Ramos (cell line): Measurements from ENCODE around the gene SNX10.

Source experiments
- in situ Hi-C: fragments of 300-500 bp; cut with MboI; formaldehyde crosslinking; loops from one replicate; pipeline ENCODE4 v1.14.3; 2022; ENCODE audit warnings: low sequenced_read_pairs; ENCODE audit not compliant: unreplicated experiment

The SNX10 gene

DNA sequence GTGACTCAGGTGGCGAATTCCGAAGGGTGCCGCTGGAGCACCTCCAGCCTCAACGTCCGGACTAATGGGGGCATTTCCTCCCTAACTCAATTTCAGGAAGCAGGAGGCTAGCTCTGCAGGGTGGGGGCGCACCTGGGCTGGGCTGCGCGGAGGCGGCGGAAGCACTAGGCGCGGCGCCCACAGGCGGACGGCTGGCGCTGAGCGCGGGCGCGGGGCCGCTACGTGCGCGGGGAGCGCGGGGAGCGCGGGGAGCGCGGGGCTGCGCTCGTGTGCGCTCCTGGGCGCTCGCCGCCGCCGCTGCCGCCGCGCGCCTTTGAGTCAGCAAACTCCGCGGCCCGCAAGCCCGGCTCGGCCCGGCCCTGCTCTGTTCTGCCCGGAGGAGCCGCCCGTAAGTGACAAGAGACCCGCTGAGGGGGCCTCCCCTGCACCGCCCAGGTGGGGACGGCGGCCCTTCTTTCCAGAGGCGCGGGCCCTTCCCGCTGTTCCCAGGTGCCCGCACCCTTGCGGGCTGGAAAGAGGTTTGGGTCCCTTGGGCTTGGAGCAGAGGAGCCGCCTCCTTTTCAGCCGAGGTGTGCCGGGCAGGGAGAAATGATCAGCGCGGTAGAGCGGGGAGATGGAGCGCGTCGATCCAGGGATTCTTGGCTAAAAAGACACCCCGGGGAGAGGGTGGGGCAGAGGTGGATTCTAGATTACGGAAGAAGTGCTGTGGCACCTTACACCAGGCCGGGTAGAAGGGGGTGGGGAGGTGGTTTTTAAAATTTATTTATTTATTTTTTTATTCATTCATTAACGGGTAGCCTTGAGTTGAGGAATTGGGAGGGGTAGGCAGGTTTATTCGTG, at the start of gene SNX10:
Gene SNX10 (plus strand): TSS at position 164 of the 840 bp plus-strand sequence. CDS start 54,581 bp downstream, outside the sequence.
- in situ Hi-C loops: no loop called here

GRCh38 chr7:26245150-26245549, 46.5 kb upstream of the SNX10 start:
- in situ Hi-C loops: no loop called here

GRCh38 chr7:26250239-26250638, 41.4 kb upstream of the SNX10 start:
- in situ Hi-C loops: loop anchor here (25.0 kb wide), 1 partner anchor 262 kb away; no protein-coding TSS in a partner anchor

DNA sequence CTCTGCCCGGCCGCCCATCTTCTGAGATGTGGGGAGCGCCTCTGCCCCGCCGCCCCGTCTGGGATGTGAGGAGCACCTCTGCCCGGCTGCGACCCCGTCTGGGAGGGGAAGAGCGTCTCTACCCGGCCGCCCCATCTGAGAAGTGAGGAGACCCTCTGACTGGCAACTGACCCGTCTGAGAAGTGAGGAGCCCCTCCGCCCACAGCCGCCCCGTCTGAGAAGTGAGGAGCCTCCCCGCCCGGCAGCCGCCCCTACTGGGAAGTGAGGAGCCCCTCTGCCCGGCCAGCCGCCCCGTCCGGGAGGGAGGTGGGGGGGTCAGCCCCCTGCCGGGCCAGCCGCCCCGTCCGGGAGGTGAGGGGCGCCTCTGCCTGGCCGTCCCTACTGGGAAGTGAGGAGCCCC, 29.8 kb upstream of the SNX10 start:
- in situ Hi-C loops: loop anchor here (25.0 kb wide), 1 partner anchor 250 kb away; no protein-coding TSS in a partner anchor

DNA sequence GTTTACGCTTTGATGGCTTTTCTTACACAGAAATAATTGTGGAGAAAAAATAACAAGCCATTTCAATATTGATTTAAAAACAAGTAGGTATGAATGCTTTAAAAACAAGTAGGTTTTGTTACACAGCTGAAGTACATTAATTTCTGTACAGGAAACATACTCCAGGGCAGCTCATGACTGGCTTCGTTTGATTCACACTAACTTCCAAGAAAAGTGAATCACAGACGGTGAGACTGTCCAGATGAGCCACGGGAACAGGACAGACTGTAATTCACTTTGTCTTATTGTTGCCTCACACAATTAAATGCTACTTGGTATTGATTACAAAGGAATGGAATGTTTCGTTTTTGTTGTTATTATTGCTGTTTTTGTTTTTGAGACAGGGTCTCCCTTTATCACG, 26.6 kb upstream of the SNX10 start:
- in situ Hi-C loops: loop anchor here (25.0 kb wide), 1 partner anchor 247 kb away; no protein-coding TSS in a partner anchor

DNA sequence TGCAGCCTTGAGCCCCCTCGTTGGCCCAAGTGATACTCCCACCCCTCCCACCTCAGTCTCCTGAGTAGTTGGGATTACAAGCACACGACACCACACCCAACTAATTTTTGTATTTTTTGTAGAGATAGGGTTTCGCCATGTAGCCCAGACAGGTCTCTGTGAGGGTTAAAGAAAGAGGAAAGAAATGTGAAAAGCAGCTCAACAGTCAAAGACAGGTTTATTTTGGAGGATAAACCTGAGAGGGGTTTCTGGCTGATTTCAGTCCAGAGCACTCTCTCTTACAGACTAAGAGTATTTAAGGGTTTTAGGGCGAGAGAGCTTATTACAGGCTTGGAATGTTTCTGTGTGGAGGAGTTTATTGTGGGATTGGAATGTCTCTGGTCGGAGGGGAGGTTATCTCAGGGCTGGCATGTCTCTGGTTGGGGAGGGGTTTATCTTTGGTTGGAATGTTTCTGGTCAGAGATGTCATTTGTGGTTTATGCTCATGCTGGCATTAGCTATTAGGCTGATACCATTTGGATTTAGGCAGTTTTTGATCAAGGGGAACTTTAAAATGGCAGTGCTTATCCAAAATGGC, 26.1 kb upstream of the SNX10 start:
- in situ Hi-C loops: loop anchor here (25.0 kb wide), 1 partner anchor 247 kb away; no protein-coding TSS in a partner anchor

DNA sequence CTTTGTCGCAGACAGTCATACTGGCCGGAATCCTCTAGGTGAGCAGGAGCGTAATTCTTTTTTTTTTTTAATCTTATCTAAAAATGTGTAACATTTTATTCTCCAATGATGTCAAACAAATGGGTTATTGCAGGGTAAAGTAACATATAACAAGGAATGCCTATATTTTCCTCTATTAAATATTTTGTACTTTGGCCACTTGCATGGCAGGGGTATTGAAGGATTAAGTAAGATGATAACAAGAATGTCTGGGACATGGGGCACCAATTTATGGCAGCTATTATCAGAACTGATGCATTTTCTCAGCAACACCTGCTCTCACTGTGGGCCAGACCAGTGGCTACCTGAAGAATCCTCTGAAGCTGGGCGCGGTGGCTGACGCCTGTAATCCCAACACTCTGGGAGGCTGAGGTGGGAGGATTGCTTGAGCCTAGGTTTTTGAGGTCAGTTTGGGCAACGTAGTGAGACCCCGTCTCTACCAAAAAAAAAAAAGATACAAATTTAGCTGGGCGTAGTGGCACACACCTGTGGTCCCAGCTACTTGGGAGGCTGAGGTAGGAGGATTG, 24.0 kb upstream of the SNX10 start:
- in situ Hi-C loops: loop anchor here (25.0 kb wide), 1 partner anchor 245 kb away; no protein-coding TSS in a partner anchor

GRCh38 chr7:26275213-26275612, 16.4 kb upstream of the SNX10 start:
- in situ Hi-C loops: loop anchor here (10.0 kb wide), 1 partner anchor 390 kb away; no protein-coding TSS in a partner anchor

DNA sequence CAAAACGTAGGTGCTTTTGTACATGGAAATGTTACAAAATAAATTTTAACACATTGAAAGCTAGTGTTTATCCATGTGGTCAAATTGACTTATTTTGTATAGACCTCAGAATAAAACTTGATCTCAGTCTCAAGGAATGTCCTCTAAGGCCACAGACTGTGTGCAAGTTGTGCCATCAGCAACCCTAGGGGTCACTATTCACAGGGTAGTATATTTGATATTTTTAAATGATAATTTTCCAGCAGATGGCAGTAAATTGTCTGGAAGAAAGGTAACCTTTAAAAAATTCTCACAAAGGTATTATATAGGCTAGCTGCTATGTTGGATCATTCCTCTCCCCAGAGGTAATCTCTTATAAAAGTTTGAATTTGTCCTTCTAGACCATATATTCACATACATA, 12.9 kb upstream of the SNX10 start:
- in situ Hi-C loops: loop anchor here (10.0 kb wide), 1 partner anchor 386 kb away; no protein-coding TSS in a partner anchor

GRCh38 chr7:26279405-26279804, 12.3 kb upstream of the SNX10 start:
- in situ Hi-C loops: loop anchor here (10.0 kb wide), 1 partner anchor 385 kb away; no protein-coding TSS in a partner anchor

DNA sequence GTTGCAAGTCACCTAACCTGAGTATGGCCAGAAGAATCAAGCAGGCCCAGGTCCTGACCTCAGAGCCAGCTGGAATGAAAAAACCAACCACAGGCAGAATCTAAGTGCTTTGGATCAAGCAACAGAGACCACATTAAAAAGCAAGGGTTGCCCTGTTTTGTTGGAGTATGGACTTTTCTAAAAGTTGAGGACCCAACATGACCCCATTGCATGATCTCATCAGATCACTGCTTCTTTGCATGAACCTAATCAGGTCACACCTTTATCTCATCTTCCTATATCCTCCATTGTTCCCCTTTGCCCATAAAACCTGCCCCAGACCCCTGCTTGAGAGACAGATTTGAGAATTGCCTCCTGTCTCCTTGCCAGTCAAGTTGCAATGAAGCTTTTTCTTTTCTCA, 11.6 kb upstream of the SNX10 start:
- in situ Hi-C loops: loop anchor here (10.0 kb wide), 1 partner anchor 85 kb away; no protein-coding TSS in a partner anchor

DNA sequence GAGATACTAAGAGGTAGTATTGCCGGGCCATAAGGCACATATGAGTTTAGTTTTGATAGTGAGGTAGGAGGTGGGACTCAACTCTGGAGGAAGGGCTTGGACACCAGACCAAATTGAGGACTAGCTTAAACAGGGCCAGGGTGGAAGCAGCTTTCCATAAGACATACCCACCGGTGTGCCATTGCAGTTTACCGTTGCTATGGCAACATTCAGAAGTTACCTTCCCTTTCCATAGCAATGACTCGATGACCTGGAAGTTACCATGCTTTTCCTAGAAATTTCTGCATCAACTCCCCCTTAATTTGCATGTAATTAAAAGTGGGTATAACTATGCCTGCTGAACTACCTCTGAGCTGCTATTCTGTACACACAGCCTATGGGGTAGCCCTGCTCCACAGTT, 10.9 kb upstream of the SNX10 start:
- in situ Hi-C loops: loop anchor here (10.0 kb wide), 1 partner anchor 84 kb away; no protein-coding TSS in a partner anchor

DNA sequence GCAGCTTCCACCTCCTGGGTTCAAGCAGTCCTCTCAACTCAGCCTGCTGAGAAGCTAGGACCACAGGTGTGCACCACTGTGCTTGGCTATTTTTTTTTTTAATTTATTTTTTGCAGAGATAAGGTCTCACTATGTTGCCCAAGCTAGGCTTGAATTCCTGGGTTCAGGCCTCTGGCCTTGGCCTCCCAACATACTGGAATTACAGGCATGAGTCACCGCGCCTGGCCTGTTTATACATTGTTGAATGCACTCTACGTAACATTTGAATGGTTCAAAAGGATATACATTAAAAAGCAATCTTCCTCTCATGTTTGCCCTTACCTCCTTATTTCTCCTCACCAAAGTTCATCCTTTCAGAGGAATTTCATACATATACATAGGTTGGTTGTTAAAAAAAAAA, 7.2 kb upstream of the SNX10 start:
- in situ Hi-C loops: loop anchor here (10.0 kb wide), 1 partner anchor 80 kb away; no protein-coding TSS in a partner anchor

DNA sequence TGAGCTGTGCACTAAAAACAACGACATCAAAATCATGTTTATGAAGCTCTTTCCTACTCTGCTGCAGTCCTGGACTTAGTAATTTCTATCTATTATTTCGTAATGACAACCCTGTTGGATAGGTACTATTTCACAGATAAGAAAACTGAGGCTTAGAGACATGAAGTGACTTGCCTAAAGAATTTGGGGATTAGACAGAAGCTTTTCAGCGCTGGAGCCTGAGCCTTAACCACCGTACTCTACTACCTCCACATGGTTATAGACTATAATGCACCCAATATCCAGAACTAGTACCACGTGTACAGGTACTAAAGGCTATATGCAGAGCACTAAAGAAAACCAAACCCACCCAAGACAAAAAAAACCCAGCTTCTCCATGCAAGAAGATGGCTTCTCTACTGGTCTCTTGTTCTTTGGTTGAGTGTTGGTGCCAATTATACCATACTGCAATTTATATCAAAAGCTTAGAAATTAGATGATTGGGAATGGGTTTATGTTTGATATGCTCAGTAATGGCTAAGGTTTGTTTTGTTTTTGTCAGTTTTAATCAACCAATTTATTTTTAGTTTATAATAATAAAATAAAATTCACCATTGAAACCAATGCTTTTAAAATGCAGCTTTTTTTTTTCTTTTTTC, 6.5 kb upstream of the SNX10 start:
- in situ Hi-C loops: loop anchor here (10.0 kb wide), 1 partner anchor 80 kb away; no protein-coding TSS in a partner anchor

- in situ Hi-C loops: loop anchor here (10.0 kb wide), 1 partner anchor 79 kb away; no protein-coding TSS in a partner anchor
Measured at GRCh38 chr7:26286157-26286556, 5.5 kb upstream of the SNX10 start.

GRCh38 chr7:26288126-26288525, 3.5 kb upstream of the SNX10 start:
- in situ Hi-C loops: loop anchor here (10.0 kb wide), 1 partner anchor 77 kb away; no protein-coding TSS in a partner anchor

DNA sequence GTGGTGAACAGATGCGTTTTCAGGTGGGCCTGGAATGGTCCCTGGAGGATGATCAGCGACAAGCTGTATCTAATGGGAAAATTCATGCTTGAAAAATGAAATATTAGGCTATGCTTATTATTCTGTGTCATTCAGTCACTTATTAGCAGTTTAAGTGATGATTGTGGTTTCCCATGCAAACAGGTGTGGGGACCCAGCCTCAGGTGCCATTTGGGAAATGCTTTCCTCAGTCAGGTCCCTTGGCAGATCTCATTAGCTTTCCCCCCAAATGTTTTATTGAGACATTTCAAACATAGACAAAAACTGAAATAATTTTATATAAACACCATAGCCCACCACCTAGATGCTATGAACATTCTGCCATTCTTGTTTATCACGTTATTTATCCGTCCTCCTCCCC, 411 bp upstream of the SNX10 start:
- in situ Hi-C loops: no loop called here

- in situ Hi-C loops: no loop called here
Measured at GRCh38 chr7:26292768-26293560, 1.3 kb downstream of the SNX10 start.
